NCI-H2107 treated with DMSO at 0.1 percent for 48 hours (cell line): ENCODE results near the gene STAG1.
"Not testable (repeated sequence)": the region's sequence is repeated elsewhere in the genome, so short reads cannot be mapped to it uniquely, and the experiment has no call there.

Experiments used
- DNase-seq: peaks from one replicate; lab custom pipeline; 2025; ENCODE audit not compliant: unreplicated experiment; lab: John Stamatoyannopoulos, UW

STAG1 gene

DNA sequence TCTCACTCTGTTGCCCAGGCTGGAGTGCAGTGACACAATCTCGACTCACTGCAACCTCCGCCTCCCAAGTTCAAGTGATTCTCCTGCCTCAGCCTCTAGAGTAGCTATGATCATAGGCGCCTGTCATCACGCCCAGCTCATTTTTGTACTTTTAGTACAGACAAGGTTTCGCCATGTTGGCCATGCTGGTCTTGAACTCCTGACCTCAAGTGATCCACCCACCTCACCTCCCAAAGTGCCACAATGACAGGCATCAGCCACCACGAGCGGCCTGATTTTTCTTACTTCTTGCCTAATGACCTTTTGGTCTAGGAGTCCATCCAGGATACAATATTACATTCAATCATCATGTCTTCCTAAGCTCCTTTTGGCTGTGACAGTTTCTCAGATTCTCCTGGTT is 146.0 kb downstream of the STAG1 start:
- DNase-seq = not testable (repeated sequence)

DNA sequence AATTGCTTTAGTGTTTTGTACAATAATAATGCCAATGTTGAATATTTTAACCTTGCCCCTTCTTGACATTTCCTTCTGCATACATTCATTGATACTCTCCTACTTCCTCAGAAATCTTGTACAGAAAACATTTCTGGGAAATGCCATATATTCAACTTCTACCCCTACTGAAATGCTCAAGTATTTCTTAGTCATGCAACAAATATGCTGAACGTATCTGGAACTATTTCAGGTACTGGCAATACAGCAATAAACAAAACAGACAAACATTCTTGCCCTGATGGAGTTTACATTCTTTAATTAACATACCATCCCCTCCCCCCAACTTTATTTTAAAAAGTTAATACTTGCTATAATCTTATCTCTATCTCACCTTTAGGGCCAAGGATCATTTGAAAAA is 147.2 kb downstream of the STAG1 start:
- DNase-seq = no peak

DNA sequence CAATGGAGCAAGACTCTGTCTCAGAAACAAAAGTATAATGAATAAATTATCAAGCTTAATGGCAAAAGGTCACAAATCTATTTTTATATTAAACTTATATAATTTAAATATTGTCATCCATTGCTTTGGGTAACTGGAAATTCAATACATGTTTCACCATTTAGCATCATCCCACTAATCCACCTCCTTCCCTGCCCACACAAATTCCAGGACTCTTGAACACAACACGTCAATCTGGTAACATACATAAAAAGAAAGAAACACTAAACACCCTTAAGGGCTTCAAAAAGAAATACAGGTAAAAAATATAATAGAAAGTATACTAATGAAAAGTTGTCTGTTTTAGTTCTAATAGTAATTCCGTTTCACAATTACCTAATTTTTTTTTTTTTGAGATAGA is 149.4 kb downstream of the STAG1 start:
- DNase-seq = no peak

DNA sequence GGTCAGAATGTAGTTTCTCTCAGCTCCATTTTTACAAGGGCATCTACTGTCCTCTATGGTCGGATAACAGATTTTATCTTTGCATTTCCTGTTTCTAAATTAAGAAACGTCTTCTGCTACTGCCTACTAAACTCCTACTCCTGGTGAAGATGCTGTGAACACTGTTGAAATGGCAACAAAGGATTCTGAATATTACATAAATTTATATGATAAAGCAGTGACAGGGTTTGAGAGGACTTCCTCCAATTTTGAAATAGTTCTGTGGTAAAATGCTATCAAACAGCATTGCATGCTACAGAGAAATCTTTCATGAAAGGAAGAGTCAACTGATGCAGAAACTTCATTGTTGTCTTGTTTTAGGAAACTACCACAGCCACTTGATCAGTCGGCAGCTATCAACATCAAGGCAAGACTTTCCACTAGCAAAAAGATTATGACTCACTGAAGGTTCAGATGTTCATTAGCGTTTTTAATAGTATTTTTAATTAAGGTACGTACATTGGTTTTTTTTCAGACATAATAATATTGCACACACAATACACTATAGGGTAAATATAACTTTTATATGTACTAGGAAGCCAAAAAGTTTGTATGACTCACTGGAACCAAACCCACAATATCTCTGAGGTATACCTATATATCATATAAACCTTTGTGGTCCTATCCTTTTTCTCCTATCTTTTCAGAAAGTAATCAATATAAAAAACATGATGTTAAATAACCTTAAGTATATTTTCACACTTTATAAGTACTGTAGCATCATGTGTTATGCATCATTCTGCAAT is 156.1 kb downstream of the STAG1 start:
- no peak for DNase-seq

DNA sequence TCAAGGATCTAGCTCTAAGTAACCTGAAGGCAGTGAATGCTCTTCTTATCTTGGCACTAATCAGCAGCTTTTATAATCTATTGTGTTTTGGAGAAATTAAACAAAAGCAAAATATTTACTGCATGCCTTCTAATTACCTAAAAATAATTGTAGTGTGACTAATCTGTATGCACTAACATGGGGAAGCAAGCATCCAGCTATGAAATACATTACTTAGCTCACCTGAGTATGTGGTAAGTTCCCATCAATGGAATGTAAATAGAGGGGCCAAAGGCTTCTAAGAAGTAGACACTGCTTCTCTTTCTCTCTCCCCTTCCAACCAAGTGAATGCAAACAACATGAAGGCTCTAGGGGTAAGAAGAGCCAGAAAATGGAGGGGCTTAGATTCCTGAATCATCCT is 165.6 kb downstream of the STAG1 start:
- no peak for DNase-seq

DNA sequence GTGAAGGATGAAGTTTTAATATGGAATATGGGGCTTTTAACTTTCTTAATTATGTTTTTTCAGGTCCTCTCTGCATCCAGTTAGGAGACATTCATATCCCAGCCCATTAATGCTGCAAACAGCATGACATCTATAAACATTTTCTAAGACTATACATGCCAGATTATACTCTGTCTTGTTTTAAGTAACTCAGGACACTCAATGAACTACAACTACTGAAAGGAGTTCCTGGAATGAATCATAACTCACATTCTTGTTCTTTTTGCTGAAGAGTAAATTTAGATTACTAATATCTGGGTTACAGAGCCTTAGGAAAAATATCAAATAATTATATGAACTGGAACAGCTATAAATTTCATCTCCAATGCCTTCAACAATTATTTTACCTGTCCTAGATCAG is 167.4 kb downstream of the STAG1 start:
- no peak for DNase-seq

DNA sequence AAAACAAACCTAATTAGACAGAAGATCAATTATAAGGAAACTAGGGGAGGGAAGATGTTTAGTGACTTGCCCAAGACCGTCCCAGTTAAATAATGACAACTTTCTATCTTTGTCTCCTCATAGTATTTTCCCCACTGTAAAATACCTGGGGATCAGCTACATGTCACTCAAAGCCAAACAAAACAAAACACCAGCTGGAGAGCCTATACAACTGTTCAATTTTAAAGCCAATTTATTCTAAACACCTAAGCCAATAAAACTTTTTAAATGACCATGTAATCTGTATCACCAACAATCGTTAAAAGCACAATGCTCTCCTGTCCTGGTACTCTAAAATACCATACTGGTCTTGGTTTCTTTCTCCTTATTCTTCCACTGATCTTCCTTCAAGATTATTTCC is 168.4 kb downstream of the STAG1 start:
- no peak for DNase-seq

DNA sequence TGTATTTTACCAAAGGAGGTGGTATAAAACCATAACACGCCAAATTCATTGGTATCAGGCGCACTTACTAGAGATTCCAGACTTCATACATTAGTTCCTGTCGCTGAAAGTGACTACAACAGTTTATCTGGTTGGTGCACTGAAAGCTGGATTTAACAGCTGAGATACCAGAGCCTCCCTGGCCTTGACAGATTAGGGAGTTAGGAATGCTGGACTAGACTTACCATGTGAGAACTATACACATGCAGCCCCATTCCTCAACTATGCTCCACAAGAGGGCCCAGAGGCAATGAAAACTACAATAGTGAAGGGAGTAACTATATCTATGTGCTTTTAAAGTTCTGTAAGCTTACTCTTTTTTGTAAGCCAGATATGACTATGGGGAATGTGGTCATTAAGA is 174.4 kb downstream of the STAG1 start:
- DNase-seq = no peak

DNA sequence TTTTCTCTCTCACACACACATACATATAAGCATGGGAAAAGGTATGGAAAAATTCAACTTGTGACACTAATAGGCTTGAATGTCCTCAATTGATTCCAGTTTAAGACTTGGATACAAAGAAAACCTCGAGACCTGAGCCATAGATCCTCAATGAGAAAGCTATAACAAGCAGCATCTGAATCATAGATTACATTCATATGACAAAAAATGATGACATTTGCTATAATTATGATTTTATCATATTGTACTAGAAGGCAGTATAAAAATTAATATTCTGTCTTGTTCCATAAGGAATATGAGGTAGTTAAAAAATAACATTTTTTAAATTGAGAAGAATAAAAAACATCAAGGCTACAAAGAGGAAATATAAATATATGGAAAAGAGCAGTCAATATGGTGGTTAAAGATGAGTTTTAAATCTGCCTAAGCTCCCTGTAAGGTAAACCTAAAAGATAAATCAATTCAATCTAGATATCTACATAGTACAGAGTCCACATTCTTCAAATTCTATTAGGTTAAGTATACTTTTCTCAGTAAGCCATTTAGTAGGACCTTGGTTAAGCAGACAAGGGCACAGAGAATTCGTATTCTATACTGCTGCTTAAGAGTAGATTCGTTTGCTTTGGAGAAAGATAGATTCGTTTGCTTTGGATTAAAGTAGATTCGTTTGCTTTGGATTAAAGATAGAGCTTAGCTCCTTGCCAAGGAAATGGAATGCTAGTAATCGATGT is 175.7 kb downstream of the STAG1 start:
- no peak for DNase-seq

DNA sequence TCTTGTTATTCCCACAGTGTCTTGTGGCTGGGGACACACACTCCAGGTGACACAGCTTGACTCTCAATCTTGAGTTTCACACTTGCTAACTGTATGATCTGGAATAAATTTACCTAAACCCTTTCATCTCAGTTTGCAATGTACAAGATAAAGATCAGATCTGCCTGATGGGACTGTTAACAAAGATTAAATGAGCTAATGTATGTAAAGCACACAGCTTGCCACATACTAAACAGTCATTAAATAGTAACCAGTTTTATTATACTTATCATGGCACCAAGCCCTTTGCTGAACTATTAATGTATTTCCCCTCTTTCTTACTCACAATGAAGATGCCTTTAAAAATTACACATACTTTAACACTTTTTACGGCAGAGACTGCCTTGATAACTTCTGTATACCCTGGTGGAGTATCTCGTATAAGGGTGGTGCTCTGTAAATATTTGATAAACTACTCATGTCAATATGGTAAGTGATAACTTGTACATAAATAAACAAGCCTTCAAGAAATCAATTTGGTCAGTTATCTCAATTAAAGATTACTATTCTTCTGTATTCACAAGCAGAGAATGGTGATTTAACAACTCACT is 184.5 kb downstream of the STAG1 start:
- no peak for DNase-seq

DNA sequence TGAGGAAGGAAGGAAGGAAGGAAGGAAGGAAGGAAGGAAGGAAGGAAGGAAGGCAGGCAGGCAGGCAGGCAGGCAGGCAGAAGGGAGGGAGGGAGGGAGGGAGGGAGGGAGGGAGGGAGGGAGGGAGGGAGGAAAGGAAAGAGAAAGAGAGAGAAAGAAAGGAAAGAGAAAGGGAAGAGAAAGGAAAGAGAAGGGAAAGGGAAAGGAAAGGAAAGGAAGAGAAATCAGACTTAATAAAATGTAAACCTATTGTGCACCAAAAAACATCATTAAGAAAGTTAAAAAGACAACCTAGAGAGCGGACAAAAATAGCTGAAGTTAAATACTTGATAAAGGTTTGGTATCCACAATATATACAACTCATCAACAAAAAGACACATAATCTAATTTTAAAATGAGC is 187.2 kb downstream of the STAG1 start:
- DNase-seq = not testable (repeated sequence)

DNA sequence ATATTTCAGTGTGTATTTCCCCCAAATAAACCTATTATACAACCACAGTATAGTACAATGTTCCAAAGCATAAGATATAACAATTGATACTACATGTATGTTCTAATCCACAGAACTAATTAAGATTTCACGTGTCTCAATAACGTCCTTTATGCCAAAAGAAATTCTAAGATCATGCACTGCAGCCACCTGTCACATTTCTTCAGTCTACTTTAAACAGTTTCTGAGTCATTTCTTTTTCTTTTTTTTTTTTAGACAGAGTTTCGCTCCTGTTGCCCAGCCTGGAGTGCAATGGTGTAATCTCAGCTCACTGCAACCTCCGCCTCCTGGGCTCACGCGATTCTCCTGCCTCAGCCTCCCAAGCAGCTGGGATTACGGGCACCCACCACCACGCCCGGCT is 190.2 kb downstream of the STAG1 start:
- DNase-seq = no peak

DNA sequence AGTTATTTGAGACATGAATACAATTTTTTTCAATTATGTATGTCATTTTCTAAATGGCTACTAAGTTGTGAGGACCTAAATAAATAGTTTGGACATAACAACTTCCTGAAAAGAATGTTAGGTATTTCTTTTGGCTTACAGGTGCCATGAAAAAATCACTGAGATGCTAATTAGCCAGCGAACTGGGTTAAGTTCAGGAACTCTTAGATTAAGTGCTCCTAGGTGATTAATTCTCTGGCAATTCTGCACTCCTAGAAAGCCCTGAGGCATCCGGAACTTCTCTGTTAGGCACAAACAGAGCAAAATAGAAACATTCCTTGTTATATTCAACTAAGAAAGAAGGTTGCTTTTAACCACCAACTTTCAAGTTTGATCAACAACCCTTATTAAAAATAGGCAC is 192.3 kb downstream of the STAG1 start:
- DNase-seq = no peak

DNA sequence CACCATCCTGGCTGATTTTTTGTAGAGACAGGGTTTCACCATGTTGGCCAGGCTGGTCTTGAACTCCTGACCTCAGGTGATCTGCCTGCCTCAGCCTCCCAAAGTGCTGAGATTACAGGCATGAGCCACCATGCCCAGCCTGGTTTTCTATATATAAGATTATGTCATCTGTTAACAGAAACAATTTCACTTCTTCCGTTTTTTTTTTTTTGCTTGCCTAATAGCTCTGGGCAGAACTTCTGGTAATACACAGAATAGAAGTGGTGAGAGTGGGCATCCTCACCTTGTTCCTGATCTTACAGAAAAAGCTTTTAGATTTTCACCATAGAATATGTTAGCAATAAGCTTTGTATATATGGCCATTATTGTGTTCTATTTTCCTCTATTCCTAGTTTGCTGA is 202.7 kb downstream of the STAG1 start:
- DNase-seq = not testable (repeated sequence)

DNA sequence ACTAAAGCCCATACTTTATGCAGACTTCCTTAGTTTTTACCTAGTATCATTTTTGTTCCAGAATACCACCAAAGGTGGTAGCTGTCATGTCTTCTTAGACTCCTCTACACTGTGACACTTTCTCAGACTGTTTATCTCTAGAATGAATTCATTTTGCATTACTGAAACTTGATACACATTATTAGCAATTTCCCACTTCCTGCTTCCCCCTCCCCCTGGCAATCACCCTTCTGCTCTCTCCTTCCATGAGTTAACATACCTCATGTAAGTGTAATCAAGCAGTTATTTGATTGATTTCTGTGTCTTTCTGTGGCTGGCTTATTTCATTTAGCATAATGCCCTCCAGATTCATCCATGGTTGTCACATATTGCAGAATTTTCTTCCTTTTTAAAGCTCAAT is 204.9 kb downstream of the STAG1 start:
- peak; percentile 28 for DNase-seq

DNA sequence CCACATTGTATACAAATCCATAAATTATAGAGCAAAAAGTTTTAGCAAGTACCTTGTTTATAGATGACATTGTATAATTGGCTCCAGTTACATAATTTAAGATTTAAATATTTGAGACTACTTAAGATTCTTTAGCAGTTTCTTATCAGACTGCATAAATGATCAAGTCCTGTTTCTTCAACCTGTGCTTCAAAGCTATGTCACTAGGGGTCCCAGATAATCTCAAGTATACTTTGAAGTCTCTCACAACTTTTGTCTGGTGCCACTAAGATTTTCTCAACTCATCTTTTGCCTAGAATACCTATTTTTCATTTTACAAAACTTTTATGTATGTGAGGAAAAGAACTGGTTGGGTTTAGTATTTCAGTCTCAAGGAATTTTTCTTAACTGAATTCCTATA is 205.5 kb downstream of the STAG1 start:
- DNase-seq = no peak

DNA sequence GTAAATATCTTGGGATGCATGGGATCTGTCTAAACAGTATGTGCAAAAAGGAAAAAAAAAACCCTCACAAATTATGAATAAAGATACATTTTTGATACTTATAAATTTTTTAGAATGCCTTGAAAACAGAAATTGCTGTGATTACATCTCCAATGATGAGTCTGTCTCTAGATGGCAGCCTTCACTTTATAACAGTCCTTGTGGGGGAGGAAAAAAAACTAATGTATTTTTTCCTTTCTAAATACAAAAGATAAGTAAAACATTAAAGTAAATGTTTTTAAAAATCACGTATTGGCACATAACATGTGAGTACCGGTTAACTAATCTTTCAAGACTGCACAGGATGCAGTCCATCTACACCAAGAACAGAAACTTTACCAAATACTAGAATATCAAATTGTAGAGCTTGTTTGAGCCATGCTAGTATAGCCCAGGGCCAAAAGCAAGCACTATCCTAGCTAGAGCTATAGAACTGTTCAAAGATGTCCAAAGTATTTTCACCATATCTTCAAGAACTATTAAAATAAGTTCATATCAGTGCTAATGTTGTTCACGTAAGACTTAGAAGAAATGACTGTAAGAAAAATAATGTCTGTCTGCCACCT is 206.4 kb downstream of the STAG1 start:
- DNase-seq = no peak

DNA sequence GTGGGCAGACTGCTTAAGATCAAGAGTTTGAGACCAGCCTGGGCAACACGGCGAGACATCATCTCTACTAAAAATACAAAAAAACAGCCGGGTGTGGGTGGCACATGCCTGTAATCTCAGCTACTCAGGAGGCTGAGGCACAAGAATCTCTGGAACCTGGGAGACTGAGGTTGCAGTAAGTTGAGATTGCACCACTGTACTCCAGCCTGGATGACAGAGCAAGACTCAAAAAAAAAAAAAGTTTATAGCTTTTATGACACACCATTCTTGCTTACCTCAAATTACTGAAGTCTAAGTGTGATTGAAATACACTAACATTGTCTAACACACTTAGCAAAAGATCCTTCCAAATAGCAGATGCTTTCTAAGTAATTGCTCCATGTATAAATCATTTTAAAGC is 207.6 kb downstream of the STAG1 start:
- no peak for DNase-seq

DNA sequence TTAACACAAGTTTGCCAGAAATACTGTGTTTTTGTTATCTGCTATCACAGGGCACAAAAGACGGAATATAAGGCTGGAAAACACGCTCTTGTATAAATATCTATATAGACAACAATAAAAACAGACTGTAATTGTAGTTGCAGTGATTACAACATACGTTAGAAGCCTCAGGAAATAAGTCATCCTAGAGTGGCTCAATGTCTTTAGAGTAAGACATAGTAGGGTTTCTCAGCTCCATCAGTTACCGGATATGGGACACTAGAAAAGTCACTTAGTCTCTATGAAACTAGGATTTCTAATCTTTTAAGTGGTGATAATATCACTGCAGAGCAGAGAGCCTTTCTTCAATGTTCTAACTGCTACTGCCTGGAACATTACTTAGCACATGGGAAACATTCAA is 208.8 kb downstream of the STAG1 start:
- DNase-seq = no peak

DNA sequence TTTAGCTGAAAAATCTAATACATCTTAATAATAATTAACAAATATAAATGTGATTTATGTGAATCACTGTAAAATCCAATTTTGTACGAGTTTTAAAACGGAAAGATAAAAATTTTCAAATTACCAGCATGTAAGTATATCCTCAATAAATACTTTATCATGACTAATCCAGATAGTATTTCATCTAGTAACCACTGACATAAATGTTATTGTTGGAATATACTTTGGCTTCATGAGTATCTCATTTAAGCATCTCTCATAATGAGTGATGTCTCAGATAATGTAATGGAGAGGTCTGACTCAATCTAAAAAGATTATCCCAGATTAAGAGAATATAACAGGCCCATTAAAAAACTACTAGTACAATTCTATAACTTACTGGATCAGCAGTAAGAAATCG is 216.3 kb downstream of the STAG1 start:
- no peak for DNase-seq

DNA sequence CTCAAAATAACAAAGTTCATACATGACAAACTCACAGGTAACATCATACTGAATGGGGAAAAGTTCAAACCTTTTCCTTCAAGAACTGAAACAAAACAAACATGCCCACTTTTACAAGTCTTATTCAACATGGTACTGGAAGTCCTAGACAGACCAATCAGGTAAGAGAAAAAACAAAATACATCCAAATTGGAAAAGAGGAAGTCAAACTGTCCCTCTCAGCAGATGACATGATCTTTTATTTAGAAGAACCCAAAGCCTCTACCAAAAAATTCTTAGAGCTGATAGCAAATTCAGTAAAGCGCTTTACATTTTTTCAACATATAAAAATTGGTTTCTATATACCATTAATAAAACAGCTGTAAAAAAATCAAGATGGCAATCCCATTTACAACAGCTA is 219.4 kb downstream of the STAG1 start:
- no peak for DNase-seq

DNA sequence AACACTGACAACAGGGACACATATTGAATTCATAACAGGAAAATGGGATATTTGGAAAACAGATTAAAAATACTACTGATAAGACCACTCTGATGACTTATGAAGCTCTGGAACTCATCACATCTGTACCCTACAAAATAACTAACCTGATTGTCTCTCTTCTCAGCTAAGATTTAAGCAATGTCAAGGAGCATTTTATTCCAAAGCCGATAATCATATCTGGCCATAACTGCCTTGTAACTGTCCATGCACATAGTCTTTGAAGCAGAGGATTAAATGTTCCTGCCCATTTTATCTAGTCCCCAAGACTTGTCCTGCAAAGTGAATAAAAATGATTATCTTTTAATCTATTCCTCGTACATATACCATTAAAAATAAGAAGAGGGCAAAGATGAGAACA is 234.1 kb downstream of the STAG1 start:
- no peak for DNase-seq
